GM12892 (cell line): ENCODE measurements around the gene MMP17.

Experiments
- POLR2A ChIP-seq: IDR thresholded peaks from 2 replicates; pipeline ENCODE4 v1.6.1; 2011; ENCODE audit warnings: low read depth, low read length, control low read depth
- POLR2AphosphoS5 ChIP-seq: IDR thresholded peaks from 2 replicates; pipeline ENCODE4 v1.6.1; 2011; ENCODE audit warnings: low read depth, low read length, control low read depth
- TAF1 ChIP-seq: IDR thresholded peaks from 2 replicates; pipeline ENCODE4 v1.6.1; 2011; ENCODE audit warnings: low read depth, mild to moderate bottlenecking, control low read depth, low read length, borderline replicate concordance

- no peak for TF ChIP-seq POLR2AphosphoS5
- TF ChIP-seq POLR2A: no peak
- TF ChIP-seq TAF1: no peak
These were observed 39.9 kb downstream of the MMP17 start for GRCh38 chr12:131867891-131868675.
